ENCODE measurements around the gene WDR11. TPM values are rescaled to one million over a fixed set of nuclear protein-coding genes. Genes with fewer than 3 reads are reported as not detected.
A peak's percentile ranks its signal among the peaks of the same experiment; 100 is the strongest.

The WDR11 gene
- total RNA-seq, 4 donors from 2014 or later: 42.1 to 65.1 (median 52.2) TPM

DNA sequence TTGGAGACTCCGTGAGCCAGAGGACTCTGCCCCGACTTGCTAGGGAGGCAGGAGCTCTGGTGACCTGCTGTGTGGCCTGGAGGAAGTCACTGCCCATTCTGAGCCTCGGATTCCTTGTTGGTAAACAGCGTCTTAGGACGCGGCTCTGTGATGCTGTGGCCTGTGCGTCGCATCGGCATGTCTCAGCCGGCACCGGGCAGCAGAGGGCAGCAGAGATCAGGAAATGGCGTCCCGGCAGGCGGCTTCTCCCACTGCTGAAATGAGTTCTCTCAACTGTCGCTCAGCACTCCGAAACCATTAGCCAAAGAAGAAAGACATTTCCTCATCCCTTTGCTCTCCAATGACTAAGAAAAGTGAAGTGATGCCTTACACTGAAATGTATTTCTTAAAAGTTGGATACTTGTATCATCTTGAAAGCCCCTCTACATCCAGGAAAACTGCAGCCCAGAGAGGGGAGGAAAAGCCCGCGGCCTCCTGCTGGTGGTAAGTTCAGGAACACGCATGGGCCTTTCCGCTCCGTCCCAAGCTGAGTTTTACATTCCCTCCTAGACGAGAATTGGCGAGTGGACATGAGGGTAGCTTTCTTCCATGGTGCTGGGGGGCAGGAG is 91.7 kb downstream of the WDR11 start:
- no peaks in the 10 kb centered on the region for H3K27me3 ChIP-seq
- no peak overlapping the region for H3K27ac ChIP-seq
- TF ChIP-seq POLR2A (IDR thresholded peaks at IDR 0.05) (no peak), CTCF (IDR thresholded peaks at IDR 0.05) (peak; percentile 34 to 93 (median 82))
- no peaks in the 10 kb centered on the region for H3K9me3 ChIP-seq
- peak; percentile 41 to 87 (median 87) for DNase-seq
- H3K4me3 ChIP-seq: peak overlapping the region in 1 of 4 donors; percentile 4
- no peaks in the 10 kb centered on the region for H3K4me1 ChIP-seq
- no peaks in the 10 kb centered on the region for H3K36me3 ChIP-seq

- Histone ChIP-seq H3K27ac (no peak overlapping the region), H3K4me1 (no peaks in the 10 kb centered on the region), H3K36me3 (no peaks in the 10 kb centered on the region), H3K27me3 (no peaks in the 10 kb centered on the region), H3K4me3 (no peak overlapping the region), H3K9me3 (no peaks in the 10 kb centered on the region)
- no peak for TF ChIP-seq POLR2A (IDR thresholded peaks at IDR 0.05)
- no peak for TF ChIP-seq CTCF (IDR thresholded peaks at IDR 0.05)
- DNase-seq: no peak
These were observed 92.4 kb downstream of the WDR11 start for GRCh38 chr10:120943542-120943941.

DNA sequence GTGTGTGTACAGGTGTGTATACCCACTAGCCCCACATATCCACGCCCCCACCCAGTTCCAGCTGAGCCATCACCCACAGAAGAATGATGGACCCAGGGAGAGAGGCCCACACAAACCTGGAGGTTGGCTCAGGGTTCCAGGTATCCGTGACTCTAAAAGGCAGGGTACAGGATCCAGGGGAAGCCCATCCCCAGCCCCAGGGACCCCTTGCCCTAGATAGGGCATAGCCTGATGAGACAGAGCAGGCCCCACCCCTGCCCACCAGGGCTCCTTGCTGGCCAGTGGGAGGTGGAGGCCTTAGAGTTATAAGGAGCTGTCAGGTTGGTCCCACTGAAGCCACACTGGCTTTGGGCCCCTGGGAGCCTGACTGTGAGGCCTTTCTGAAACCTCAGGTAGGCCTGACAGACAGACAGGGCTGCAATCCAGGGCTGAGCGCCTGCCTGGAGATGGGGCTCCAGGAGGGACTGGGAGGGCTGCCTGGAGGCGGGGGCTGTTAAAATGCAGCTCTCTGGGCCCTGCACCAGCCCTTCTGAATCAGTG is 93.5 kb downstream of the WDR11 start:
- peaks cover 0 to 6% (median 0%) of the 10 kb centered on the region in 4 donors for H3K4me1 ChIP-seq
- H3K27ac ChIP-seq: no peak overlapping the region
- H3K4me3 ChIP-seq: no peak overlapping the region
- peaks cover 0 to 7% of the 10 kb centered on the region in 2 donors for H3K27me3 ChIP-seq
- no peaks in the 10 kb centered on the region for H3K9me3 ChIP-seq
- DNase-seq: no peak
- no peak for TF ChIP-seq CTCF (IDR thresholded peaks at IDR 0.05)
- no peak for TF ChIP-seq POLR2A (IDR thresholded peaks at IDR 0.05)
- no peaks in the 10 kb centered on the region for H3K36me3 ChIP-seq

DNA sequence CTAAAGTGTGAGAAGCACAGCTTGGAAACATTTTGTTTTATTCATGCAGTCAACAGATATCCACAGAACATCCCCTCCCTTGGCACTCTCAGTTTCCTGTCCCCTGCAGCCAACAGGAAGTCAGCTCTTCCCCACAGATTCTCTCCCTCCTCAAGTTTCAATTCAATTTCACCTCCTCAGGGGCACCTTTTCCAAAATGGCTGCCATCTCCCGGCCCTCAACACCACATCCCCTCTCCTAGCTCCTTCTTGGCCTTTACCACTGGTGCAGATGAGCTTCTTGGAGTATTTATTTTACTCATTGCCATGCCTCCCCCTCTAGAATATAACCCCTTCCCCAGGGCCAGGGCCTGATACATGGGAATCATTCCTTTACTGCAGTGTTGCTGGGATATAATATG is 94.0 kb downstream of the WDR11 start:
- H3K4me3 ChIP-seq: no peak overlapping the region
- DNase-seq: no peak
- H3K36me3 ChIP-seq: no peaks in the 10 kb centered on the region
- H3K27ac ChIP-seq: no peak overlapping the region
- peaks cover 0 to 7% of the 10 kb centered on the region in 2 donors for H3K27me3 ChIP-seq
- no peak for TF ChIP-seq CTCF (IDR thresholded peaks at IDR 0.05)
- no peak for TF ChIP-seq POLR2A (IDR thresholded peaks at IDR 0.05)
- H3K4me1 ChIP-seq: peaks cover 0 to 6% (median 0%) of the 10 kb centered on the region in 4 donors
- H3K9me3 ChIP-seq: no peaks in the 10 kb centered on the region

GRCh38 chr10:120945801-120946302 is 94.7 kb downstream of the WDR11 start:
- no peaks in the 10 kb centered on the region for H3K9me3 ChIP-seq
- no peak for DNase-seq
- no peak overlapping the region for H3K4me3 ChIP-seq
- TF ChIP-seq POLR2A (IDR thresholded peaks at IDR 0.05) (no peak), CTCF (IDR thresholded peaks at IDR 0.05) (no peak)
- H3K27ac ChIP-seq: no peak overlapping the region
- H3K36me3 ChIP-seq: no peaks in the 10 kb centered on the region
- peaks cover 0 to 7% of the 10 kb centered on the region in 2 donors for H3K27me3 ChIP-seq
- peaks cover 0 to 6% (median 0%) of the 10 kb centered on the region in 4 donors for H3K4me1 ChIP-seq

Data from Peyer's patch (tissue), 4 donors.